GM20431 (cell line): ENCODE measurements around the gene DUS2.
"Not testable (repeated sequence)": the region's sequence is repeated elsewhere in the genome, so short reads cannot be mapped to it uniquely, and the experiment has no call there.

Source experiments
- in situ Hi-C: fragments of 300-500 bp; cut with MseI, MboI; formaldehyde crosslinking; loops from one replicate; pipeline ENCODE4 v1.15.0; 2020; ENCODE audit warnings: low sequenced_read_pairs; ENCODE audit not compliant: unreplicated experiment

The DUS2 gene

DNA sequence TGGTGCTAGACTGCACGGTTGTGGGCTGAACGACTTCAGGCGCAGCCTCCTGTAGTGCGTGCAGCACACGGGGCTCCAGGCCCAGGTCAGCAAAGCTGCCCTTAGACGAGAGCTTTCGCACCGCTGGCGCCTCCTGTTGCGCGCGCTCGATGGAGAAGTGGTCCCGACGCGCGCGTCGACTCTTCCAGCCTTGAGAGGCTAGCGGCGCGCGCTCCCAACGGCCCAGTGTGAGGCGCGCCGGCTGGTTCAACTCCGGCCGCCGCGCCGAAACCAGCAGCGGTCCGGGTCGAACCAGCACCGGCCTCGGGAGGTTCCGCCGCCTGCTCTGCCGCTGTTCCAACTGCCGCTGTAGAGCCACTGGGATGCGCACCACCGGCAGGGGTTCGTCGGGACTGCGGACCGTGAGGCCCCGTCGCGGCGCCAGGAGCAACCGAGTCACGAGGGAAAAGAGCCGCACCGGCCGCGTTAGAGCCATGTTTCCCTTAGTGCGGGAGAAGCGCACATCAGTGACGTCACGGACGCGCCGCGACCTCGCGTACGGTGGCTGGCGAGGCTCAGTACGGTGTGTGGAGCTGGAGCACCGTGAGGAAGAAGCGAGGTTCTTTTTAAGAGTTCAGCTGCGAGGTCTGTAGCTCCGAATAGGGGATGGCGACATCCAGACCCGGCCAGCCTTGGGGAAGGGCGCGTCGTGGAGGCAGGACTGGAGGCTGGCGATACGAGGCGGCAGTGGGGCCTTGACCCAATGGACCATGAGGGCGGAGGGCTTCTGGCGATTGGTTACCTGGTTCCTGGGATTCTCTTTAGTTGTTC lies at the start of gene DUS2, which contains the start of gene DDX28:
DUS2 (plus strand) TSS at position 557 of the 810 bp plus-strand sequence. CDS start 14,740 bp downstream, outside the sequence.
DDX28 (minus strand) TSS at position 505 of the 810 bp plus-strand sequence; CDS start at position 475, 30 bp downstream.
- in situ Hi-C loops, result no loop called here

DNA sequence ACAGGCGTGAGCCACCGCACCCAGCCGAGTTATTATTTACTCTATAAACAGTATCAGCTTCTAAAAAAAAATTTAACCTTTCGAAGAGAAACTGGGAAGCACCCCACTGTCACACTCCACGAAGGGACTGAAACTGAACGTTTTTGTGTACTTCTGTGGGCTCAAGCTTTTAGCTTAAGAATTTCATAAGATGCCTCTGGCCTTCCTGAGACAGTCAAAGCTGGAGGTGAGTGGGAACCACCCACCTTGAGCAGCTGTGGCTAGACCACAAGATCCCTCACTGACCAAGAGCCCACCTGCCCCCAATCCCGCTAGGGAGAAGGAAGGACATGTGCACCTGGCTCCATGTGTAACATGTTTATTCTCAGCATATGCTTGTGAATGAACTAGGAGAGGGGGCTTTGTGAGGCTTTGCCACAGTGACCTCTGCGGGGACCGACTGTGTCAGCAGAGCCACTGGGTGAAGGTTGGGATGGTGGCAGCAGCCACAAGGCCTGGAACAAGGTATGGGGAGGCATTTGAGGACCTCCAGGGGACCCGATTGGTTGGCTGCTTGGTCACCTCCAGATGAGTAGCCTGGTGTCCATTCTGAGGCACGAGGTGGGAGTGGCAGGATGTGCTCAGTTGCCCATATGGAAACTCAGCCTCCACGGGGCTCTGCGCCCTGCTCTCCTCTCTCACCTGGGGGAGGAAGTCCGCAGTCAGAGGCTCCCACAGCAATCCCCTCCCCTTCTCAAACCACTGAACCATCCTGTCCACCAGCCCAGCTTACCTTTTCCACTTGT lies 47.6 kb upstream of the DUS2 start:
- in situ Hi-C loops, result no loop called here

DNA sequence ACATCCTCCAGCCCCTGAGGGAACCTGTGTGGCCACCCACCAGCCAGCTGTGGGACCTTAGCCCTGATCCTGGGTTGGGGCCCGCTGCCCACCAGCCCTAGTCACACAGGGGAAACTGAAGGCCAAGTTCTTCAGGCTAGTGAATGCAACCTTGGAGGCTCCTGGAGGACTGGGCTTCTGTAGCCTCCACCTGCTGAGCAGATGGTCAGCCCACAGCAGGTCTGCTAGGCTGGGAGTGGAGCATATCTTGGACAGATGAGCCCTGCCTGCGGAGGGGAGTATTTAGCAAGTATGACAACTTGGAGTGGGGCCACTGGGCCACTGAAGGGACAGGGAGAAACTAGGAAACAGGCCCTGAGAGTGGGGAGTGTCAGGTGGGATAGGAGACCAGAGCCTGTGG lies 46.9 kb upstream of the DUS2 start:
- in situ Hi-C loops, result no loop called here

DNA sequence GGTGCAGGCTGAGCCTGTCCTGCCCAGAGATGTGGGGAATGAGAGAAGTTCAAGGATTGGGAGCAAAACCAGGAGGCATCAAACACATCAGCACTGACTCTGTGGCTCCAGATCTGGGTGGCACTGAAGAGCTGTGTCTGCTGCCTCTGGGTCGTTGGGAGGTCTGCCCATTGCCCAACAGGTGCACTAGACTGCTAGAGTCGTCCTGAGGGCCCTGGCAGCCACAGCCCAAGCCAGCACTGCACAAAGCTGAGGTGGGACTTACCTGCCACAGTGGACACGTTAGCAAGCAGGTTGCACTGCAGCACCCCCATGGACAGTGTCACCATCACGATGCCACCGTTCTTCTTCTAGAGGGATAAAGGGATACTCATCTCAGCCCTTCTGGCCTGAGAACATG lies 46.1 kb upstream of the DUS2 start:
- in situ Hi-C loops, result no loop called here

DNA sequence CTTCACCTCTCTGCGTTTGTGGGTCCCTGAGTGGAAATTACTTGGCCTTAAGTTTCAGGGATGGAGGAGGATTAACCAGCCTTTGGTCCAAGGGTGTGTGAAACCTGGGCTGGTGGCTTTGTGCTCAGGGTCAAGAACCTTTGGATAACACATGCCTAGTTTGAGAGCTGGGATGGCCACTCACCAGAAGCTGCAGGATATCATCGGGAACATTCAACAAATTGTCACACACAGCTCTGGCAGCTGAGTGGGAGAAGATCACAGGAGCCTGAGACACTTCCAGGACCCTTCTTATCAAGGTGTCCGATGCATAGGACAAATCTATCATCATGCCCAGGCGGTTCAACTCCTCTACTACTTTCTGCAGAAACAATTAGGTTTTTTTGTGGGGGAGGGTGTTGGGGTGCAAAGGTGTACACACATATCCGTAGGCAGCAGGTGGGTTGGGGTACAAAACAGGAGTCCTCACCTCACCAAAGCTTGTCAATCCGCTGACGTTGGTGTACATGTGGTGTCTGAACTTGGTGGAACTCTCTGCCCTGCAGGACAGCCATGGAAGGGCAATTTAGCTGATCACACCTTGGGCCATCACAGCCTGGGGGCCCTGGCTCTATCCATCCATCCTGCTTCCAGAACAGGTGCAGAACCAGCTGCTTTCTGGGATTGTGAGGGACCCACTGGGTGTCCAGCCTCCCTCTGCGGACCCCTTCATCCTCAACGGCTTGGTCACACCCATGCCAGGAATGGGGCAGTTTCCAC lies 45.4 kb upstream of the DUS2 start:
- in situ Hi-C loops, result no loop called here

DNA sequence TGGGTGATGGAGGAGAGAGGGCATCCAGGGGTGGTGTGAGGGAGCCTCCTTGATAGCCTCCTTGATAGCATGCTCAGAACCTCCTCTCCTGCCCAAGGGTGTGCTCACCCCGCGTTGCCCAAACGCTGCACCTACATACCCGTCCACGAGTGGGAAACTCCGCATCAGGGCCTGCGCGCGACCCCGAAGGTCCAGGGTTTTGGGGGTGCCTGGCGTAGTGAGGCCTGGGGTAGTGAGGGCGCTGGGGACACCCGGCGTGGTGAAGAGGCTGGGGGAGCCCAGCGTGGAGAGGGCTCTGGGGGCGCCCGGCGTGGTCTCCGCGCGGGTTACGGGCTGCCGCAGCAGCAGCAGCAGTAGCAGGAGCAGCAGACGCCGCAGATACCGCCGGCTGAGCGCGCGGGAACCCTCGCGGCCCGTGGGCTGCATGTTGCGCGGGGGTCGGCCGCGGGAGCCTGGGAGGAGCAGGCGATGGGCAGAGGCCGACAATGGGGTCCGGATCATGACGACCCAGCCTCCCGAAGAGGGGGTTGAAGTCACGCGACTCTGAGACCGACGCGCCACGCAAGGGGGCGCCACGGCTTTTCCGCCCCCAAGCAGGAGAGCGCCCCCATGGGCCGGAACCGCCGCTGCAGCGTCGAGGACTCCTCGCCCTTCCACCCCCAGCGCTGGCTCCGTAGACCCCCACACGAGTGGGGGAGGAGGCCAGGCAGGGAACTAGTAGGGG lies 43.0 kb upstream of the DUS2 start, which contains the start of gene DPEP3:
DPEP3 (minus strand) TSS at position 545 of the 724 bp plus-strand sequence; CDS start at position 426, 119 bp downstream.
- in situ Hi-C loops, result no loop called here

DNA sequence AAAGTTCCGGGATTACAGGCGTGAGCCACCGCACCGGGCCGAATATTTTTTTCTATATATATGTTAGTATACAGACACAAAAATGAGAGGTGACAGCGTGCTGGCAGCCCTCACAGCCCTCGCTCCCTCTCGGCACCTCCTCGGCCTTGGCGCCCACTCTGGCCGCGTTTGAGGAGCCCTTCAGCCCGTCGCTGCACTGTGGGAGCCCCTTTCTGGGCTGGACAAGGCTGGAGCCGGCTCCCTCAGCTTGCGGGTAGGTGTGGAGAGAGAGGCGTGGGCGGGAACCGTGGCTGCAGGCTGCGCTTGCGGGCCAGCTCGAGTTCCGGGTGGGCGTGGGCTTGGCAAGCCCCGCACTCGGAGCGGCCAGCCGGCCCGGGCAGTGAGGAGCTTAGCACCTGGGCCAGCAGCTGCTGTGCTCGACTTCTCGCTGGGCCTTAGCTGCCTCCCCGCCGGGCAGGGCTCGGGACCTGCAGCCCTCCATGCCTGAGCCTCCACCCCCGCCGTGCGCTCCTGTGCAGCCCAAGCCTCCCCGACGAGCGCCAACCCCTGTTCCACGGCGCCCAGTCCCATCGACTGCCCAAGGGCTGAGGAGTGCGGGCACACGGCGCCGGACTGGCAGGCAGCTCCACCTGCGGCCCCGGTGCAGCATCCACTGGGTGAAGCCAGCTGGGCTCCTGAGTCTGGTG lies 40.9 kb upstream of the DUS2 start:
- in situ Hi-C loops, result no loop called here

DNA sequence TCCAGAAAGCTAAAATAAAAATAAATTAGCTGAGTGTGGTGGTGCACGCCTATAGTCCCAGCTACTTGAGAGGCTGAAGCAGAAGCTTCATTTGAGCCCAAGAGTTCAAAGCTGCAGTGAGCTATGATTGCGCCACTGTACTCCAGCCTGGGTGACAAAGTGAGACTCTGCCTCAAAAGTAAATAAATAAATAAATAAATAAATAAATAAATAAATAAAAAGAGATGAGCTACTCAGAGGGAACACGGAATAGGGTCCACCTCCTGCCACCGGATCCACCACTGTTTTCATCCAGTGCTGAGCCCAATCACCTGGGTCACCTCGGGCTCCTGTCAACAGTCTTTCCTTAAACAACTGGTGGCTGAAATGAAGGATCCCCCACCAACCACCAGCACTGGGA lies 36.1 kb upstream of the DUS2 start:
- in situ Hi-C loops, result no loop called here

DNA sequence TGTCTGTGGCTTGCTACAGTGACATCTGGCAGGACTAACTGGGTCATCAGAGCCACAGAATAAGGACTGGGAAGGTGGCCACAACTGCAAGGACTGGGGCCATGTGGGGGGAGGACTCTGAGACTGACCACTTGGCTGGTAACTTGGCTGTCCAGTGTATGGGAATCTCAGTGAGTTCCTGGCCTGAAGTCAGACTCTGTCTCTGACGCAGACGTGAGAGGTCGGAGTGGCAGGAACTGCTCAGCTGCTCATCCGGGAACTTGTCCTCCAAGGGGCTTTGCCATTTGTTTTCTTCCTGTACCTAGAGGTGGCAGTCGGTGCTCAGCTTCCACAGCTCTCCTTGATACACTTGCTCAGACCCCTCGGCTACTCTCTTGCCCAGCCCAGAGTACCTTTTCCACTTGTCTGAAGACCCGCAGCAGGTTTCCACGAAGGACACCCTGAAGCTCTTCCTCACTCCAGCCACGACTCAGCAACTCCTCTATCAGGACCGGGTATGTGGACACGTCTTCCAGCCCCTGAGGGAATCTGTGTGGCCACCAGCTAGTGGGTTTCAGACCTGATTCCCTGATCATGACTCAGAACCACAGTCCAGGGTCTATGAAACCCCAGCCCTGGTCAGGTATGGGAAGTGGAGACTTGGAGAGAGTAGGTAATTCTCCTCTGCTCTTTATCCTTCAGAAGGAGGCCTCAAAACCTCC lies 35.5 kb upstream of the DUS2 start:
- in situ Hi-C loops, result no loop called here

DNA sequence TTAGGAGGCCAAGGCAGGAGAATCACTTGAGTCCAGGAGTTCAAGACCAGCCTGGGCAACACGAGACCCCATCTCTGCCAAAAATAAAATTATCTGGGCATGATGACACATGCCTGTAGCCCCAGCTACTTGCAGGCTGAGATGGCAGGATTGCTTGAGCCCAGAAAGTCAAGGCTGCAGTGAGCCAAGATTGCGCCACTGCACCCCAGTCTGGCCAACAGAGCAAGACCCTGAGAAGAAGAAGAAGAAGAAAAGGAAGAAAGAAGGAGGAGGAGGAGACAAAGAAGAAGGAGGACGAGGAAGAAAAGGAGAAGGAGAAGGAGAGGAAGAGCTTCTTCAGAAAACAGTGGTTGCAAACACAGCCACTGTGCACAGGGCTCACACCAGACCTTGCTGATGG lies 34.4 kb upstream of the DUS2 start:
- in situ Hi-C loops, result no loop called here

DNA sequence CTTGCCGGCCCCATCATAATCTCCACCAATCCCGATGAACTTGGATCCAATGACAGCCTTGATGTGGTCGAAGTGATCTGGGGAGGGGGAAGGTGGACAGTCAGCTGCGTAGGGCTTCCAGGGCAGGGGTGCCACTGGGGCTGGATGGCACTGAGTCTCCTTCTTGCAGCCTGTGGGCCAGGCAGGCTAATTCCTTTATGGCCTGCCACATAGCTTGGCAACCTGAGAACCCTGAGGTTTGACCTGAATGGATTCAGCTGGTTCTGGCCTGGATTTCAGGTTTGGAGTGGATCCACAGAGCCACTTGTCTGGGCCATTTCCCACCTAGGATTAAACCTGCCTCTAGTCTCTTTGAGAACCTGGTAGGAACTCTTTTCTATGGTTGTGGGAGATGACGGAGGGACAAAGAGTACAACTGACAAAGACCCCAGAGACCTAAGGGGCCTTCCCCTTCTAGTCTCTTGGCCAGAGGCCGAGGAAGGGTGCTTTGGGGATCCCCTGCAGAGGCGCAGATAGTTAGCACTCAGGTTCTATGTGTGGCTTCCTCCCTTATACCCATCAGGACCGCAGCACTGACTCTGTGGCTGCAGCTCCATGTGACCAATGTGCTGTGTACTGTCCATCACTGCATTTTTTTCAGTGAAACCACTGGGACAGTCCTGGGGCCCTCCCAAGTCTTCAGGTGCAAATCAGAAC lies 33.6 kb upstream of the DUS2 start:
- in situ Hi-C loops, result no loop called here

DNA sequence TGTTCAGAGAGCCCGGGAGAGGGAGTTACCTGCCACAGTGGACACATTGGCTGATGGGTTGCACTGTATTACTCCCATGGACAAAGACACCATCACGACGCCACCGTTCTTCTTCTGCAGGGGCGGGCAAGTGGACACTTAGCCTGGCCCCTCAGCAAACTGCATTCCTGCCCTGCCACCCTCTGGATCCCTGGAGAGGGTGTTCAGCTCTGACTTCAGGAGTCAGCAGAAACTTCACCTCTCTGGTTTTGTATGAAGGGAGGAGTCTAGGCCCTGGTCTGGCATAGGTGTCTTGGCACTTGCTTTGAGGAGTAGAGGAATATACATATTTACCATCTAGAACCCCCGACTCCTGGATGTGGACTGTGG lies 33.1 kb upstream of the DUS2 start:
- in situ Hi-C loops, result no loop called here

DNA sequence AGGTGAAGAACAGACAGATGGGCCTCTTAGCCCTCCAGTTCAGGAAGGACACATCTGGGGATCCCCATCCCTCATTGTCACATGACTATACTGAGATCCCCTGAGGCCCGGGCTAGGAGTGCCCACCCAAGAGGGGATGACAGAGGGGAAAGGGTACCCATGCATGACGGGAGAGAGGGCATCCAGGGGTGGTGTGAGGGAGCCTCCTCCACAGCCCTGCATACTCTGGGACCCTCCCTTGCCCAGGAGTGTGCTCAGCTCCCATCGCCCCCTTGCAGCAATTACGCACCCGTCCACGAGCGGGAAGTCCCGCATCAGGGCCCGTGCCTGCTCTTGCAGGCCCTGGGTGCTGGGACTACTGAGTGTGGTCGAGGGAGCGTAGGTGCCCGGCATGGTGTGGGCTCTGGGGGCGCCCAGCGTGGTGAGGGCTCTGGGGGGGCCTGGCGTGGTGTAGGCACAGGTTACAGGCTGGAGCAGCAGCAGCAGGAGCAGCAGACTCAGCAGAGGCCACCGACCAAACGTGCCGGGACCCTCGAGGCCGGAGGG lies 30.4 kb upstream of the DUS2 start:
- in situ Hi-C loops, result no loop called here

DNA sequence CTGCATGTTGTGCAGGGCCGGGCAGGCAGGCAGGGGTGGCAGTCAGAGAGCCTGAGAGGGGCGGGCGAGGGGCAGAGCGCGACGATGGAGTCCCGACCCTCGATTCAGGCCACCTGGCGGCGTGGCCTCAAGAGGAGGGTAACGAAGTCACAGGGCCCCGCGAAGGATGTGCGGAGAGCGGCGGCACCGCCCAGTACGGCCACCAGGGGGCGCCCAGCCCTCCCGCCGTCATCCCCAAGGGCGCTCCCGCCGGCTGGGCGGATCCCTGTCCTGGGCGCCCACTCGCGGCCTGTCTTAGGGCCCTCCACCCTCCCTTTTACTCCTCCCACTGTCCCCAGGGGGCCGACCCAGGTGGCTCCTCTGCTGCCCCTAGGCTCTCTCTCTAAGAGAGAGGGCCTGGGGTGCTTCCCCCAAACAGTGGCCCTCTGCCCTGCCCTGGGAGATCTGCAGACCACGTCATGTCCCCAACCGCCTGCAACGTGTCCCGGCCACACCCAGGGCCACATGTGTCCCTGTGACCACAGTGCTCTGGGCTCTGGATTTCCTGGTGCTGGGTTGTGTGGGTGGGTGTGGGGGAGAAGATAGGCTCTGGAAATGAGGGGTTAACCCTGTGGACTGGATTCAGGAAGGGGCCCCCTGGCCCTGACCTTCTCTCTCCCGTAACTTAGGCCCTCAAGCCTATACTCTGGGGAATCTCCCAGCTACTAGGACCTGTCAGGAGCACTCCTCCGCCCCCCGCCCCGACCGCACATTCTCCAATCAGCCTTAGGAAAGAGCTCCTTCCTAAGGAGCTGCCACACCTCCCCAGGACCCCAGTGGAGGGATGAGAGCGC lies 29.7 kb upstream of the DUS2 start:
- in situ Hi-C loops, result no loop called here

DNA sequence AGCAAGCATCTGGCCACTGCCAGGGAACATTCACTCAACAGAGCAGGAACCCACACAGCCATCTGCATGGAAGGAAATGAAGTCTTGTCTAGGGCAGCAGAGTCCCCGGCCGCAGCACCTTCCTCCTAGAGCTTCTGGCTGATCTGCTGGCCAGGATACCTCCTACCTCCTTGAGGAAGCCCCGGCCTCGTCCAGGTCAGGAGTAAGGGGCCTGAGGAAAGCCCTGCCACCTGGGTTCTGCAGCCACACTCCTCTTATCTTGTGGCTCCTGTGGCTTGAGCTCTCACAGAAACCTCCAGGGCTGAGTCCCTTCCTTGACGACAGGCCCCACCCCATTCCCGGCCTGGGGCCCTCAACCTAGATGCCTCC lies 29.1 kb upstream of the DUS2 start:
- in situ Hi-C loops, result not testable (repeated sequence)

DNA sequence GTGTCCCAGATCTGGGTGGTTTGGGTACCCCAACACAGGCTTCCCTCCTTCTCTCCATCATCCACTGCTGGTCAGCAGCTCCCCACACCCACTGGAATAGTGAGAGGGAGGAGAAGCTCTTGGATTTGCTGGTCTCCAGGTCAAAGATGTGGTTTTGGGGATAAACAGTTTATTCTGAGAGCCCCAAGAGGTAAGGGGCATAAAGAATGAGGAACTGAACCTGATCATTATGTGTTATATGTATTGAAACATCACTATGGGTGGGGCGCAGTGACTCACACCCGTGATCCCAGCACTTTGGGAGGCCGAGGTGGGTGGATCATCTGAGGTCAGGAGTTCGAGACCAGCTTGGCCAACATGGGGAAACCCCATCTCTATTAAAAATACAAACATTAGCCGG lies 27.7 kb upstream of the DUS2 start:
- in situ Hi-C loops, result no loop called here

DNA sequence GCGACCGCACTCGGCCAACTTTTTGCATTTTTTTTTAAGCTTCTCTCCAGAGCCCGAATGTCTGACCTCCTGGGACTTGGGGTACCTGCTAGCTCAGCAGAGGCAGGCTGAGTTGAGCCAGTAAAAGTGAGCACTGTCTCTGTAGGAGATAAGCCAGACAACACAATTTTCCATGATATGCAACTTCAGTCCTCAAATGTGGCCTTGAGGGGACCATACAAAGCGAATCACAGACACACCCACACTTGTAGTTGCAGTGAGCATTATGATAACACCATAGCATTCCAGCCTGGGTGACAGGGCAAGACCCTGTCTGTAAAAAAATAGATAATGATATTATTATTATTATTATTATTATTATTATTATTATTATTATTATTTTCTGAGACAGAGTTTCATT lies 26.4 kb upstream of the DUS2 start:
- in situ Hi-C loops, result no loop called here
